RPMI7951 (cell line): ENCODE results near the gene PYGM. TPM values are rescaled to one million over a fixed set of nuclear protein-coding genes. Genes with fewer than 3 reads are reported as not detected.

Experiments used
- DNase-seq: peaks from one replicate; pipeline ENCODE4 v3.0.0-alpha.2; 2012; ENCODE audit warnings: low read depth
- total RNA-seq: library from RNA; depleted of rRNA; stranded (reverse); fragments of >200 nt; shearing (Covaris generic); gene quantifications from 2 replicates; pipeline ENCODE4 v1.2.3, GENCODE V29; 2014

The PYGM gene
- total RNA-seq, 1 experiment from 2014 or later = not detected

DNA sequence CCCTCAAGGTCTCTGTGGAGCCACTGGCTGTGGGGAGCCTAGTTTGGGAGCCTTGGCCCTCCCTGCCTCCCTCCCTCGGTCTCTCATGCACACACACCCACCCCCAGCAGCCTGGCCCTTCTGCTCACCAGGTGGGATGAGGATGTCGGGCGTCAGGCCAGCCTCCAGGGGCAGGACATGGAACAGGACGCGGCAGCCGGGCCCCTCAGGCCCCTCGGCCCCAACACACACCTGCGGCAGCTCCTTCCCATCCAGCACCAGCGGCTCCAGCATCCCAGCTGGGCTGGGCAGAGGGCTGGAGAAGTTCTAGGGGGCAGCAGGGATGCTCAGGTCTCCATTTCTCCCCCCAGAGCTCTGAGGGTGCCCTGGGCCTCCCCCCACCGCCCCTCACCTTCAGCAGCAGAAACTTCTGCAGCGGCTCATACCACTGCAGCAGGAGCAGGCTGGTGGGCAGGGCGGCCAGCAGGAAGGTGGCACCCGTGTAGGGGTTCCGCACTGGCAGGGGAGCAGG, 32.1 kb upstream of the PYGM start:
- no peak for DNase-seq

DNA sequence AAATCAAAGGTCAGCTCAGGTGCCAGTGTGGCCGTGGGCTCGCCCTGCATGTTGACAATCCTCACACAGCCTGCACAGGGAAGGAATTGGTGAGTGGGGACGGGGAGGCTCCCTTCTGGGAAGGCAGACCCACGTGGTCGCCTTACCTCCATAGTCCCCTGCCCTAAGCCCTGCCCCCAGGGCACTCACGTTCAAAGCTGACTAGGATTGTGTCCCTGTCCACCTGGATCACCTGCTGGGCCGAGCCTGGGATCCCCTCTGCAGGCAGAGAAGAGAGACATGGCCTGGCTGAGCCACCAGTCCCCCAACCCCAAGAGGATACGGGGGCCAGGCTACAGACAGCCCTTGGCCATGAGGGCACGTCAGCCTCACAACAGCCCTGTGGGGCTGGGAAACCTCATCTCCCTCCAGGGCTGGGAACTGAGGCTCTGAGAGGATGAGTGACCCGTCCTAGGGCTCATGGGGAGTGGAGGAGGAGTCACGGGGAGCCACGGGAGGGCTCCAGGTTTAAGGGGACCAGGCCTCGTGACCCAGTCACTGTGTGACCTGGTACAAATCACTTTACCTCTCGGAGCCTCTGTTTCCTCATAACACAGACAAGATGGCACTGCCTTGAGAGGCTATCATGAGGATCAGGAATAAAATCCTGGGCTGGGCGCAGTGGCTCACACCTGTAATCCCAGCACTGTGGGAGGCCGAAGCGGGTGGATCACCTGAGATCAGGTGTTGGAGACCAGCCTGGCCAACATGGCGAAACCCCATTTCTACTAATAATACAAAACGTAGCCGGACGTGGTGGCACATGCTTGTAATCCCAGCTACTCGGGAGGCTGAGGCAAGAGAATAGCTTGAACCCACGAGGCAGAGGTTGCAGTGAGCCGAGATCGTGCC, 30.7 kb upstream of the PYGM start:
- no peak for DNase-seq

DNA sequence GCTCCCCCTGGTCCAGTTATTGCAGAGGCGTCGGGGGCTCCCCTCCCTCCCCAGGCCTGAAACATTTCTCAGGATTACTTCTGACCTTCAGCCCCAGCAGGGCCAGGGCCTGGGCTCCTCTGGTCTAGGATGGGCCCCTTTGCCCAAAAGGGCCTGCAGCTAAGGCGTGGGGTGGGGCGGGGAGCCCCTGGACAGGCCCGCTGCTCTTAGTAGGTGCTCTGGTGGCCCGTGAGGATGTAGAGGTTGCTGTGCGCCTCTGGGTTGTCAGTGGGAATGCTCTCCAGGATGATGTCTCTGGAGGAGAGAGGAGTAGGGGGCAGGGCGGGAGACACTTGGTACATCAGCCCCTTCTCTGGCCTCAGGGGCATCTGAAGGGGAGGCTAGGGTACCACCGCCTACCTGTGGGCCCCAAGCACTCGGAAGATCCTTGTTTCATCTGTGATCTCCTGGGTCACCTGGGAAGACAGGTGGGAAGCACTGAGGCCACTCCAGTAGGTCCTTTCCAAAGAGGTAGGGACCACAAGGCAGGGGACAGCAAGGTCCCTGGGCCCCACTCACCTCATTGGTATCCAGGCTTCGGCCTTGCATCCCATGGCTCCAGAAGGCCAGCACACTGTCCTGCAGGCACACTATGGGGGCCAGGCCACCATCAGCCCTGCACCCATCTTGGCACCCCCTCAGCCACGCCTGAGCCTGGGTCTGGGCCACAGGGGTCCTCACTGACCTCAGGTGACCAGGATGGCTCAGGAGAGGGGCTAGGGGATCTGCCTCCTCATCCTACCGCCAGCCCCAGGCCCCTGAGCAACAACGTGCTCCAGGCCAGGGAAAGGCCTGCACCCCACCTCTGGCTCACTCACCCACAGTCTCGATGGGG, 29.8 kb upstream of the PYGM start:
- DNase-seq = no peak

DNA sequence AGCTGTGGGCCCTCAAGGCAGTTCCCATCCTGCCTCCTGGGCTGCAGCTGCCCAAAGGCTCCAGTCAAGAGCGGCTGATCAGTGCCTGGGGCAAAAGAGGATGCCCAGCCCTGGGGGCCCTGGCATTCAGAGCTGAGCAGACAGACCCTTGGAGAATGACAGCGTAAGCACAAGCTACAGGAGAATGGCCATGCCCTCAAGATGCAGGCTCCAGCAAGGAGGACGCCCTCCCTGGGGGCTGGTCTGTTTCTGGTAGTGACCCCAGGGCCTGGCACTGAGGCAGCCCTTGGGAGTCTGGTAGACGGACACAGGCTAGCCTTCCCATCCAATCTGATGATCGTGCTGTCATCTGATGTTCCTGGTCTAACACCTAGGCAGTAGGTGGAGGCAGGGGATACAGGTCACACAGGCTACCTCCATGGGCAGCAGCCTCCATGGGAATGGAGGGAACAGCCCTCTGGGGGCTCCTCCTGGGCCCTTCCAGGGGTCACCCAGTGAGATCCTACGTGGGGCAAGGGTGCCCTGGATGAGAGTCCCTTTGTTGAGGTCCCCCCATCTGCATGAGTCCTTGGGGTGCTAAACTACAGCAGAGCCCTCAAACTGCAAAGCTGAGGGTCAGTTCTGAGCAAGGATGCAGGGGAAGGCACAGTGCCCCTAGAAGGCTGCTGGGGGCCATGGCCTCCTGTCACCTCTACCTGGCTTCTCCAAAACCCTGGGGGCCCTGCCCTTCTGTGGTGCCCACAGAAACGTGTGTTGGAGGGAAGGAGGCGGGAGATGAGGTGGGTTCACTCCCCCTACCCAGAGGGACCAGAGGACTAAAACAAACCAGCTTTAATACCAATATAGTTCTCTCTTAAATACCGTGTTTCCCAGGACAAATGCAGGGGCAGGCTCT, 28.8 kb upstream of the PYGM start:
- no peak for DNase-seq

DNA sequence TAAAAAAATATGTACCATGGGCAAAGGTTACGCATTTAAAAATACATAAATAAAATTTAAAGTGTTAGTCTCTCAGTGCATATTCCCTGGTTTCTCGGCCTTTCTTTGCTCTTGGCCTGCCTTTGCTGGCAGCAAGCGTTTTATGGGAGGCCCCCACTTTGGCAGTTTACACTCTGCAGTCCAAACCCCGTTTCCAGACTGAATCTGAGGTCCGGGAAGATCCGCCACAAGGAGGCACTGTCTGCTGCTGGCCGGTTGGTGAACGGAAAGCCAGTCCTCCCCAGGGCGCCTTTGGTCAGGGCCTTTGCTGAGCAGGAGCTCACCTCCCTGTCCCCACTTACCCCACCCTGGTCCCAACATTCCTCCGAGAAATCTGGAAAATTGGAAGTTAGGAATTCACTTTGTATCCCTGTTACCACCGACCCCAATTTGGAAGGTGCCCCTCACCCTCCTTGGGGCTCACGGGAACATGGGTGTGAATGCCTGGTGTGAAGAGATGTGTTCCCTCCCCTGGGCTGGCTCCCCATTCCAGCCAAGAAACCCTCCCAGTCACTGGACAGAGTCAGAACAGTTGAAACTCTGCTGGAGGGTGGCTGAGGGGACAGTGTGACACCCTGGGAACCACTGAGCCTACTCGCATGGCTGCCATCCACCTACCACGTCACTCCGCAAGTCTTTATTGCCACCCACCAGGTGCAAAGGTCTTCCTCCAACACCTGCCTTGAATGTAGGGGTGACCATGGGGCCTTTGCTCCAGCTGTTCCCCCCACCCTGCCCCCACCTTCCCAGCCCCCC, 27.9 kb upstream of the PYGM start:
- DNase-seq = peak; percentile 35

DNA sequence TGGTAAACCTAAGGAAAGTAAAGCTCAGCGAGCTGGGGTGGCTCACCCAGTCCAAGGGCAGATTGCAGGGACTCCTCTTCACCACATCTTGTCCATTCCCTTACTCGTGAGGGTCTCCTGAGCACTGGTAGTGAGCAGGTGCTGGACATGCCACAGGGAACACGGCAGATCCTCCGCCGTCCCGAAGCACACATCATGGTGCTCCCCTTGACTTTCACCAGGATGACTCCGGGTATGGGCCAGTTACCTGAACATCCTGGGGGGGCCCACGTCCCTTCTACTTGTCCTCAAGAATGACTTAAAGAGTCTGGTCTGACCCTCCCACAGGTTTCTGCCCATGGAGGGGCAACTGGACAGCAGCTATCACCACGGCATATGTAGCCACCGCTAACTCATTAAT, 26.5 kb upstream of the PYGM start:
- no peak for DNase-seq

DNA sequence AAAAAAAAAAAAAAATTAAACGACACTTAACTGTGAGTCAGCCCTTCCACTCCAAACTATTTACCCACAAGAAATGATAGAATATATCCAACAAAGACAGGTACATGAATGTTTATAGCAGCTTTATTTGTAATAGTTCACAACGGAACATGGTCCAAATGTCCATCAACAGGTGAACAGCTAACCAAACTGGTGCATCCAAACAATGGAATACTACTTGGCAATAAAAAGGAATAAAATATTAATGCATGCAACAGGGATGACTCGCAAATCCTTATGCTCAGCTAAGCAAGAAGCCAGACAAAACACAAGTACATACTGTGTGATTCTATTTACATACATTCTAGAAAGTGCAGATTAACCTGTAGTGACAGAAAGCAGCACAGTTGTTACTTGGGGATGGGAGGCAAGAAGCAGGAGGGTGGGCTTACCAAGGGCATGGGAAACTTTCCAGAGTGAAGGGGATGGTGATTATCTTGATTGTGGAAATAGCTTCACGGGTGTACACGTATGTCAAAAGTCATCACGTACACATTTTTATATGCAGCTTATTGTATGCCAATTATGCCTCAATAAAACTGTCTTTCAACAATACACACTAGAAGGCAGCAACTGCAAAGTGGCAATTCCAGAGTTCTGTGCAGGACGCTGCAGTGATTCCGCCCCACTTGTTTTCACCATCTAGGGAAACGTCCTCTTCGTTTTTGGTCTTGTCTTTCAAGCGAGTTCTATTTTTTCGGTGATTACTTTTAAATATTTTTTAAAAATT, 25.2 kb upstream of the PYGM start:
- DNase-seq = no peak

DNA sequence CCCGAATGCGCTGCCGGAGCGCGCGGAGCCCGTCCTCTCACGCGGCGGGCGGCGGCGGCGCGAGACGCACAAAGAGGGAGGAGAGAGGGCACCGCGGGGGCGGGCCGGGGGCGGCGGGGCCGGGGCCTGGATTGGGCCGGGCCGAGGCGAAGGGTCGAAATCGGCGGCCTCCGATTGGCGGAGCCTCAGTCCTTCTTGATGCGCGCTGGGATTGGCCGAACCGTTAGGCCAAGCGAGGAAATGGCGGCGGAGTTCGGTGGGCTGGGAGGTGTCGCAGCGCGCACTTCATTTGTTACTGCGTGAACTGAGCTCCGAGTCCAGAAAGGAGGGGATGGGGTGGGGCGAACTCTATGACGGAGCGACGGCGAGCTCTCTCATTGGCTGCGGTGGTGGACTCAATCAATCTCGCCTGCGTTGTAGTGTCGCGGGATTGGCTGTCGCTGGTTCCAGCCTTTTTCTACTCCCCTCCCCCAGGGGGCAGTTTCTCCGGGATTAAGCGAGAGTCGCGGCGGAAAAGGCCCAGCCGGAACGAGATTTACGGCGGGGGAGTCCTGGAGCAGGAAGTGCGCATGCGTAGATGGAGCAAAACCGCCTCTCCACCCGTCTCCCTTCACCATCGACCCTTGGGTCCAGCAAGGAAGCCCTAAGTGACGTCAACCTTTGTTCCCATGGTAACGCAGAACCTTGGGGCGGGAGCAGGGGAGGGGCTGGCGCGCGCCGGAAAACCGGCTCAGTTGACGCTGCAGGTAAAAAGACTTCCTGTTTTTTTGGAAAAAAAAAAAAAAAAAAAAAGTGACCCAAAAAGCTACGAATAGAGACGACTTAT, 18.9 kb upstream of the PYGM start, which contains the start of gene SF1:
Gene SF1, minus strand, starts transcription at position 70 of the 826 bp plus-strand sequence. CDS start 150 bp downstream, outside the sequence.
- DNase-seq = peak; percentile 99

DNA sequence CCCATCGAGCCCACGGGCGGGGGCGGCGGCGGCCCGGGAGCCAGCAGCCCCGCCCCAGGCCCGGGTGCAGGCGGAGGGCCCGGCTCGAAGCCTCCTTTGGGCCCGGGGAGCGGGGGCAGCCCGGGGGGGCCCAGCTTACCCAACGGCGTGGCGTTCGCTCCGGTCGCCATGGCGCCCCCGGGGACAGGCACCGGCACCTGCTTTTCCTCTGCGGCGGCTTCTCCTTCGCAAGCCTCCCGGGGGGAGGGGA, 18.4 kb upstream of the PYGM start:
- no peak for DNase-seq

DNA sequence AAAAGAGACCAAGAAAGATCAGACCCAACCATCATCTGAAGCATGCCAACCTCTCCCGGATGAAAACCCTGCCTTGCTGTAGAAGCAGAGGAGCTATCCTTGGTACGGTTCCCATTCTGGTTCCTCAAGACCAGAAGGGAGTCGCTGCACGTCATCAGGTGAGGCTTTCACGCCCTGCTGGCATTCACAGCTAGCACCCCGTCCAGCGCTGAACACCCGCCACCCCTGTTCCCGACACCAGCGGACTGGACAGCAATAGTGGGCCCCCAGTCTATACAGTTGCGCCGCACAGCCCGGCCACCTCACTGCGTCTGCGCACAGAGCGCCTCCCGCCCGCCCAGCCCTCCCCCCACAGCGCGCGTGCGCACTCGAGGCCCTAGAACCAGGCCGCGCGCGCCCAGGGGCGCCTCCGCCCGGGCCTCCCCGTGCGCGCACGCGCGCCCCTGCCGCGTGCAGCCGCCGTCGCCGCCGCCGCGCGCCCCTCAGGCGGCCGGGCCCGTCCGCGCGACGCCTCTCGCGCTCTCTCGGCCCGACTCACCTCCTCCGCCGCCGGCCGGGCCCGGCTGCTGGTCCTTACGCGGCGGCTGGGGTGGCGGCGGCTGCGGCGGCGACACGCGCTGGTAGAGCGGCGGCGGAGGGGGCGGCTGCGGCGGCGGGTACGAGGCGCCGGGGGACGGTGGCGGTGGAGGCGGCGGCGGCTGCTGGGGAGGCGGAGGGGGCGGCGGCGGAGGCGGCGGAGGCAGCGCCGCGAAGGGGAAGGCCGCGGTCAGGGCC, 17.9 kb upstream of the PYGM start:
- DNase-seq = peak; percentile 79

DNA sequence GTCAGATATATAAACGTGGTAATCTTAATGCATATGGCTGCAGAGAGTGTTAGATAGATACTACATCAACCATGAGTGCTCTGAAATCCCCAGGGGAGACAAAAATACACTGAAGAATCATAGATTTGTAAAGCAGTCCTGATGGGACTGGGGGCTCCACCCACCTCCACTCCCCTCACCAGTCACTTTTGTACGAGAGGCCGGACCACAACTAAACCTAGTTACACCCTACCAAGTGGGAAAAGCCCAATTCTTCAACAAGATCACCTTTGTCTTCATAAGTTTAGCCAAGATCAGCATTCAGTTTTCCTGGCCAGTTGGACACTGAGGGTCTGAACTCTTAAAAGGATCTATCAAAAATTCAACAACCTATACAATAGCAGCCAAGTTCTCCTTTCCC, 17.1 kb upstream of the PYGM start:
- no peak for DNase-seq

DNA sequence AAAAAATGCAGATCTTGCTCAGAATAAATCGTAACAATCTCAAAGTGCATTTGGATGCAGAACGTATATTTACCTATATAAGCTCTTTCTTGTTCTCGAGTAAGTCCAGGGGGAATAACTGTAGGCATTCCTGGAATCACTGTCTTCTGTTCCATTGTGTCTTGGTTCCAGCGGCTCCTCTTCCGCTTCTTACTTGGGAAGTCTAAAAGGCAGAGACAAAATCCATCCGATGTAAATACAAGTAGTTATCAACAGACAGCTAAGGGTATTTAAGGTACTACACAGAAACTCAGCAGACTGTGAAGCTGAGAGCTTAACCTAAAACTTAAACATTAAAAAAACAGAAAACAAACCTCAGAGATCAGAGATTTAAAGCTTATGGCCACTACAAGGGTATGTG, 16.7 kb upstream of the PYGM start:
- DNase-seq = no peak

DNA sequence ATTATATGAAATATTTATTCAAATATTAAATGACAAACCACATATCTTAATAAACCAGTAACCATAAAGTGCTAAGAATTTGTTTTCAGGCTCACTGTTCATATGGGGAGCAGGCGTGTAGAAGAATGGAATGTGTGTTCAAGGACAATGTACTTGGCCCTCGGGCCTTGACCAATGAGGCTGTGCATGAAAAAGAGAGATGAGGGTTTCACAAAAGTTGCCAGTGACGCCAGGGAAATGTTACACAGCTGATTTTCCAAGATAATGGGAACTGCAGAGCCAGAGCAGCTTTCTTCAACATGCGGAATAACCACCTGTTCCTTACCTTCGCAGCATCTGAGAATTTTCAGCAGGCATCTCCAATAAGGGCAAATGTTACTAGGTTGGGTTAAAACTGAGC, 14.4 kb upstream of the PYGM start:
- no peak for DNase-seq

DNA sequence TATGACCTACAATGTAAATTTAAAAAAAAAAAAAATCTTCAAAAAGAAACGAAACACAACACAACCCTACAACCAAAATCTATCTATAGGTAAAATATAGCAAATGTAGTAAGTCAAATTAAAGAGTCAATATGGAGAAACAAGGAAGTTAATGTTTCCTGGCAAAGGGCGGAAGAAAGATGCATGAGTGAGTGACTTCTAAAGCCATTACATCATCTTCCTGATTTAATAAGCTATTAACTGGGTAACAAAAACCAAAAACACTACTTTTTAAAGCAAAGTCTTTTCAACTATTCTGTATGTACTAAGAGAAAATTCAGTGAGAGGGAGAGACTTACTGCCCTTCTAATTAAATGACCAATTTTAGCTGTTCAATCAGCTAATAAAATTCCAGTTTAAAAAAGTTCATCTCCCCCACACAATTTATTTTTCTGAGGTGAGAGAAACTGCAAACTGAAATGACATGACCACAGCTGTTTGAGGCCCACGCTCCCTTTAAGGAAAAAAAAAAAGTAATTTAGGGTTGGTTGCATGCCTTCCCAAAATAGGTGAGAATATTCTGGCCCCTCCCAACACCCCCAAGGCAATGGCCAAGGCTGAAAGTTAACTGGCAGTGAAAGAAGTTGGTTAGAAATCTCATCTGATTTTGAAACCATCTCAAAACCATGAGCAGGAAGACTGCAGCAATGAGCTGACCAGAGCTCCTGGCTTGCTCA, 12.7 kb upstream of the PYGM start:
- no peak for DNase-seq

DNA sequence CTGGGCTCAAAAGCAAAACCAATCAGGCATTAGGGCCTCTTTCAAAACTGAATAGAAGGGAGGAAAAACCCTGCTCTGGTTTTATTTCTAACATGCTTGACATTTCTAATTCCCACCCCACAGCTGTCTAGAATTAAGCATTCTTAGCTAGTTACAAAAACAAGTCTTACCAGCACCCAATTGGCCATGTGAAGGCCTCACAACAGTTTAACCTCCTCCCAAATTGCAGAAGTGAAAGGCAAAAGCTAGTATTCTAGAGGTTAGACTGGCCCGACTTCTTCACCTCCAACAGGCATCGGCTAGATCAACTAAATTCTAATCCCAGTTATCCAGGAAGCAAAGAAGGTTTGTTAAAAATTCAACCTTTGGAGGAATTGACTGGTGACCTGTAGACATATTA, 12.1 kb upstream of the PYGM start:
- DNase-seq = no peak

DNA sequence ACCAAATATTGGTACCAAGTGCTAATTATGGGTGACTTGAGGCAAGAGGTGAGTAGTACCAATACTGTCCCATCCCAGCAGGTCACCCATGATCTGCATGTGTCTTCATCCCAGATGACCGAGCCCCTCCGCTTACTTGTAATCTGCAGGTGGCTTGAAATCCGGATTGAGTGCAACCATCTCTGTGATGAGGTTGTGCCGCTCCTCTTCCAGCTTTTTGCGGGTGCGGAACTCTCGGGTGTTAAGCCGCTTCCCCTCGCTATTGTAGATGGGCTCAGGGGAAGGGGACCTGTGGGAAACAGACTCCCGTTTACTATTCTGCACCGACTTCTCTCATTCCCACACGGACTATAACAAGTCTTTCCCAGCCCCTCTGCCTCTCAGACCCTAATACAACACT, 10.3 kb upstream of the PYGM start:
- DNase-seq = no peak

DNA sequence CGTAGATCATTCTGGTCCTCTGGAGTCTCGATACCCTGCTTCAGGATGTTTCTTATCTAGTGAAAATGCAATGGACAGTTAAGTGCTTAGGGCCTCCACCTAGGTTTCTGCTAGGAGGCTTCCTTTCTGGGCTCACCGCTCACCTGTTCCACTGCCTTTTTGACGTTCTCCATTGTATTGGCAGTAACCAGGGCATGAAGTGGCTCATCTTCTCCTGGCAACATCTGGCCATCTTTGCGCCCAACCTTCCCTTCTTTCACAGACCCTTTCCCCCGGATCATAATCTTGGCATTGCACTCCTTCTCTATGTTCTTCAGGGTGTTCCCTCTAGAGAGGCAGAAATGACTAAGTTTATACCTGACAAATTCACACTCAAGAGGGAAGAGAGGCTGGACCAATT, 9.5 kb upstream of the PYGM start:
- DNase-seq = no peak

DNA sequence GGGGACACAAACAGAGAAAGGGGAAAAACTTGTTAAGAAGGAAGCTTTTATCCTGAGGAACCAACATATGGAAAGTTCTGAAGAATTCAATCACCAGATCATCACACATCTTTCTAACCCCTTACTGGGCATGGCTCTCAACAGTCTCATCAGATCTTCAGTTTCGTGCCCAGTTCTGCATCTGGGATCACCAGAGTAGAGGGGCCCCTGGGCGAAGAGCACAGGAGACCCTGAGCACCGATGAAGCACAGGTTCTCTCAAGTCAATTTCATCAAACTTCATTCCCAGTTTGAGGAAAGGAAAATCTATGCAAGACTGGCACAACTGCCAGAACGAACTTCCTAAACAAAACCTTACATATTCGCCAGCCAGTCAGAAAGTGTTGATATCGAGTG, 8.5 kb upstream of the PYGM start:
- DNase-seq = no peak
